HG02763 (cell line): ENCODE measurements around the gene RAB35.

Experiments
- ATAC-seq: cut with Tn5 transposase; IDR thresholded peaks from one replicate; pipeline ENCODE4 v1.9.1; 2021; ENCODE audit warnings: mild to moderate bottlenecking, moderate library complexity; ENCODE audit not compliant: unreplicated experiment

The RAB35 gene

DNA sequence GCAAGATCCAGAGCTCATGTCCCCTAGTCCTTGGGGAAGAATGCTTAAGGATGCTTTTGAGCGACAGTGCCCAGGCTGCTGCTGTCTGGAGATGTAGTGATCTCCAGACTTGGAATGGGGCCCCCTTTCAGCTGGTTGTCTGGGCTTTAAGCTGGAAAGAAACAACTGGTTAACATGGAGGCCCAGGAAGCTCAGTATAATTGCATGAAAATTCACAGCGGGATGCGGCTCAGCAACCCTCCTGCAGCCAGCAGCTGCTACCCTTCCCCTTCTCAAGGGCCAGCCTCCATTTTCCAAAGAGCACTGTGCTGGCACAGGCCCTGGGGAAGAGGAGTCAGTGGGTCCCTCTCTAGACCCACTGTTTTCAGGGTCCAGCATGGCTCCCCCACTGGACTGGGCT is 26.3 kb downstream of the RAB35 start:
- no peak for ATAC-seq

DNA sequence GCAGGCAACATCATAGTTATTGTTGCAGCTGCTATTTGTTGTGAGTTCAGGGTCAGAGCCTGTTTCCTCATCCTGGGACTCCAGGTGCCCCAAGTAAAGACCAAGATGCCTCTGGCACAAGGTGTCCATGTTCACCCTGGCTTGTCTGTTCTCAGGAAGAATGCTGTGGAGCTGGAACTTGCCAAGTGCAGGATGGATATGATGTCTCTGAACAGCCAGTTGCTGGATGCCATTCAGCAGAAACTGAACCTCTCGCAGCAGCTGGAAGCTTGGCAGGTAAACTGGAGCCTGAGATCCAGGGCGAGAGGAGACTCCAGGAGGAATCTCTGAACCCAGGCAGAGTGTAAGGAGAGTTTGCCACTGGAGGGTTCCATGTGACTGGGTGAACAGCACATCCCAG is 26.8 kb downstream of the RAB35 start:
- ATAC-seq: no peak

GRCh38 chr12:120089105-120089504 is 27.4 kb downstream of the RAB35 start:
- no peak for ATAC-seq

GRCh38 chr12:120086801-120087621 is 29.5 kb downstream of the RAB35 start:
- ATAC-seq: peak; percentile 95

DNA sequence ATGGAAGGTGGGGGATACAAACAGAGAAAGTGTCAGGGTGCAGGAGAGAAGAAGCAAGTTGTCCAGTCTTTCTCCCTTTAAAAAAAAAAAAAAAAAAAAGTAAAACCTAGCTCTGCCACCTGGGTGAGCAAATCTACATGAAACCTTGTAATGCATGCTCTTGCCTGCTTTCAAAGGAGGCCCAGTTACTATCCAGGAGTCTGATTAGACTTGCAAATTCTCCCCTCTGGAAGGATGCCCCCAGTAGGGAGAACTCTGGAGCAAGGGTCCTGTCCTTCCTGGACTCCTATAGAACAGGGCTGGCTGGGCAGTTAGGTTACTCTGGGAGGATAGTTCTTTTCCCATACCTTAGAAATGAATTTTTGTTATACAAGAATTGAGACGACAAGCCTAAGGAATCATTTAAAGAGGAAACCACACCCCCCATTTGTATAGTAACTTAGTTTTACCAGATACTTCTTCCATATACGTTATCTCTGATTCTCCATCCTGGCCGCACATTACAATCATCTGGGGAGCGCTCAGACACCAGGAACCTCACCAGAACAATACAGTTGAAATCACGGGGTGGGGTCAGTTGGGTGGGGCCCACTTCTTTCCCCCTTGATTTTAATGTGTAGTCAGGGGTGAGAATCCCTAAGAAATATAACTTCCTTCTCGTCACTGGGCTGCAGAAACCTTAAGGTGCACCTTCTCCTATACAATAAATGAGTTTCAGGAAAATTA is 30.5 kb downstream of the RAB35 start:
- ATAC-seq: no peak

- ATAC-seq: no peak
Measured at GRCh38 chr12:120081641-120082040, 34.9 kb downstream of the RAB35 start.

DNA sequence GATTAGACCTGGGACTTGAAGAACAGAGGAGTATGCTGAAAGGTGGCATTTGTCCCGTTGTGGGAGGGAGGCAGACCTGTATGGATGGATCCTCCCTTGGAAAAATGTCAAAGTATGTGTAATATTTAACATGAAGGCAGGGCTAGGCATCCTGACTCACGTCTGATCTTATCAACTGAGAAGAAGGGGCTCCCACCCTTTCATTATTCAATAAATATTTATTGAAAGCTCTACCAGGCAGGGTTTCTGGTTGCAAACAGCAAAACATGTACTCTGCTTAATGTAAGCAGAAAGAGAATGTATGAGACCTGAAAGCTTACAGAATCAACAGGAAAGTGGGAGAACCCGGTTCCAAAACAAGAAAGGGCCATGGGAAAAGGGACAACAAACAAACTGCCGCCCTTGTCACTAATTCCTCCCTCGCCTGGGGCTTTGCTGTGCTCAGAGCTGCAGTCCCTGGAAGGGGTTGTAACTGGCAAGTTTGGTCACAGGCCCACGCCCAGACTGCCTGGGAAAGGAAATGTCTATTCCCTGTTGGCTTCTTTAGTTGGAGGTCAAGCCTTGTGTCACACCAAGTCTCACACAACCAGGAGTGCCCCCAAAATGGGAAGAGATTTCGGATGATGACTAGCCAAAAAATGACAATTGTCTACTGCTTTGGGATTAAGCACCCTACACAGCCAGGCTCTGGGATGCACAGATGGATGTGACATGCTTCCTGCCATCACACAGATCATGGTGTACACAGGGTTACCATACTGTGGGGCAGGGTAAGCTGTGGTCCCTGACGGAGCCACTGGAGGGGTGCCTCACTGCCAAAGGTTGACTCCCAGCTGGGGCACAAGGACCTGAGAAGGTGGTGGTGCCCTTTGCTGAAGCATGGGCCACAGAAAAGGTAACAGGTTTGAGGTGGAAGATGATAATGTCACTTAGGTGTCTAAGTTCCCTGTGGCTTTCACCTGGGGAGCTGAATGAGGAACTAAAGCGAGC is 36.8 kb downstream of the RAB35 start:
- ATAC-seq: no peak

DNA sequence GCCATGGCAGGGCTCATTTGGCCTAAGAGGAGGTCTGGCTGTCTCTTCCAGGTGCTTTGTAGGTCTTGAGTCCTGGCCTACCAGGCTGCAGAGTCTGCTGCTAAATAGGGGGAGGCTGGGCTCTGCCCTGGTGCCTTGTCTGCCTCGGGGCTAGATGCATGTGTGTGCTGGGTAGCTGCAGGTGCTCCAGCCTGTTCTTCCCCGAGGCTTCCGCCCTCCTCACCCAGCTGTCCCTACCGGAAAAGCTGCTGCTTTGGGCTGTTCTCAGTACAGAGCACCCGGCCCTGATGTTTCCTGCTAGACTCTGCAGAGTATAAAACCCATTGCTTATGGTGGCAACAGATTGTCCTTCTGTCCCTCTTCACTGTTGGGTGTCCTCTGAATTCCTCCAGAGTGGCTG is 37.7 kb downstream of the RAB35 start:
- no peak for ATAC-seq

DNA sequence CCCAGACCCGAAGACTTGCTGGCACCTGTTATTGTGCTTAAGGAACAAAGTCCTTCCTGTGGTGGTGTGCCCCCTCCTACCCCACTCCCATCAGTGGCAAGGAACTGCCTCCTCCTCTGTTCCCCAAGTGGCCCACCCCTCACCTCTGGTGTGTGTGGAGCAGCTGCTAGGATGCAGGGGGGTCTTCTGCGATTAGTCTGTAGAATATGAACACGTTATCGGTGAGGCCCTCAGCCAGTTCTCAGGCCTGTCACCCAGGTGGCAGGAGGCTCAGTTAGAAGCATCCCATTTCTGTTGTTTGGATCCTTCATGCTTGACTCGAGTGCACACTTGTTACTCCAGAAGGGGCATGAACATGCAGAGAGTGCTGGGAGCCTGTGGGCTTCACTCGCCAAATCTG is 39.3 kb downstream of the RAB35 start:
- no peak for ATAC-seq

DNA sequence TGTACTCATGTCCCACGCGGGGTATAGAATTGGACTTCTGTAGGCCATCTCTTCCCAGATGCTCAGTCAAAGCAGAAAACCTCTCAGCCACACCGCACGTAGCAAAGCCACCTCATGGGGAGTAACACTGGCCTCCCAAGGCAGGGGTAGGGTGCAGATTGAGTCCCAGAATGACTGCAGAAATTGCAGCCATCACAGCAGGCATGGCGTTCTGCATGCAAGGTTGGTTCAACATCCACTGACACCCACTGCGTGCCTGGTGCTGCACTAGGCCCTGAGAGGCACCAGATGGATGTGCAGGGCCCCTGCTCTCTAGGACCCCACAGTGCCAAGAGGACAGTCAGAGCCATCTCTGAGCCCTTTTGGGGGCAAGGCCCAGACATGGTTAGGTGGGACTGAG is 39.9 kb downstream of the RAB35 start:
- ATAC-seq: no peak

DNA sequence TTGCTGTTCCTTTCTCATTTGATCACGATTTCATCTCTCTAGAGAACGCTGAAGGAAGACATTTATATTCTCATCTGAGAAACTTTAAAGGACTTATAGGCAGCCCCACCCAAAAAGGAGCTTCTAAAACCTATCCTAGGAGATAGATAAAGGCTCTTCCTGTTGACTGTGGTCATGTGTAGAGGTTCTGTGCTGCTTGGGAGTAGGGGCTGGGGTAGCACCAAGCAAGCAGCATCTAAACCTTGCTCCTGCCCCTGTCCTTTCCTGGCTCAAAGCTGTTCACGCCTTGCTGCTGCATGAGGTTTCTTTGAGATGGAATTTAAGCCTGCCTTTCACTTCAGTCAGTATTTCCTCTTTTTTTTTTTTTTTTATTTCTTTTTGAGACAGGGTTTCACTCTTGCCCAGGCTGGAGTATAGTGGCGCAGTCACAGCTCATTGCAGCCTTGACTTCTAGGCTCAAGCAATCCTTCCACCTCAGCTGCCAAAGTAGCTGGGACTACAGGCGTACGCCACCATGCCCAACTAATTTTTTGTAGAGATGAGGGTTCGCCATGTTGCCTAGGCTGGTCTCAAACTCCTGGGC is 41.4 kb downstream of the RAB35 start:
- ATAC-seq: no peak

GRCh38 chr12:120072472-120073249 is 43.9 kb downstream of the RAB35 start:
- ATAC-seq: no peak

GRCh38 chr12:120071493-120072020 is 45.0 kb downstream of the RAB35 start:
- ATAC-seq: no peak

GRCh38 chr12:120069278-120069677 is 47.3 kb downstream of the RAB35 start:
- no peak for ATAC-seq

DNA sequence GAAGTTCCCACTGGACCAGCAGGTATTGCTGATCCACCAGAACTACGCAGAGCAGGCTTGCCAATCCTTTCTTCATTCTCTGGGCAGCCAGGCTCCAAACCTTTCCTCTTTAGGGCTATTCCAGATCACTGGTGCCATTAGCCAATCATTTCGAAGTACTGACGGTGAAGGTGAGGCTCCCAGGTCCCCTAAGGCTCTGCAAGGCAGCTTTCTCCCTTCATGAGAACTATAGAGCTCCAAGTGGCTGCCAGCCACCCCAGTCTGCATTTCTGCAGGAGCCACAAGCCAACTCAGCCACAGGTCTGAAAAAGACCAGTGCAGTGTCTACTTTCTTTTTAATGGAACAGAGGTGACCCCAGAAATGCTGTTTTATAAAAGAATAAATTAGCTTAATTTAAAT is 48.7 kb downstream of the RAB35 start:
- no peak for ATAC-seq

GRCh38 chr12:120067084-120067869 is 49.3 kb downstream of the RAB35 start:
- ATAC-seq: no peak

DNA sequence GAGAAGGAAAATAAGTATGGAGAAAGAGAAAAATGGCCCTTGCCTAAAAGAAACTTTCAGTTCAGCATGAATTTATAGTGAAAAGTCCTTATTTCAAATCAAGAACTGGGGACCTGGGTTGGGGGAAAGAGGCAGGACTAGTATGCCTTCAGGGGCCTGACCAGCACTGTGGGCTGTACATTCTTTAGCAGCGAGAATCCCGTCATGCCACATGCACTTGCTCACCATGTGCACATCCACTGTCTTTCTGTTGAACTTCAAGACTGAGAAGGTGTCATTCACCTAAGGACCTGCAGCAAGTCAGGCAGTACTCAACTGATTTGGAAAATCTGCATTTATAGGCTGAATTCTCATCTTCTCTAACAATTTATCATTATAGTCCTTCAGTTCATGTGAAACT is 50.2 kb downstream of the RAB35 start:
- no peak for ATAC-seq

DNA sequence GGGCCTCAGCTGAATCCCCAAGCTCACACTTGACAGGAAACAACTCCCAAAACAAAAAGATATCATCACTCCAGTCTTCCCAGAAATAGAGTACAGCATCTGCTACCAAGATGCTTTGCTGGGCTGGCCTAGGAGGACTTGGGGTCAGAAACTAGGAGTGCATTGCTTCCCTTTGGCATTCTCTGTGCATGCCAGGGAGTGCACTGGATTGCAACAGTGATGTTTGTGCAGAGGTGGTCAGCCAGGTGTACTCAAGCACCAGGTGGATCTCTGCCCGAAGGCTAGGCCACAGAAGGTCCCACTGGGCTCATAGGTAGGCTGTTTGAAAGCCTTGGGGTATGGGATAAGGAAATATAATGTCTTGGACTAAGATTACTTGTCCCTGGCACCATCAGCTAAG is 51.1 kb downstream of the RAB35 start:
- ATAC-seq: no peak
